Measurements from ENCODE around the gene NEK6. TPM values are rescaled to one million over a fixed set of nuclear protein-coding genes. Genes with fewer than 3 reads are reported as not detected.

The NEK6 gene
- total RNA-seq, 1 experiment from 2014 or later: 66.6 TPM

- Mint-ChIP-seq H3K4me1 (ENCODE audit: low read depth, unreplicated experiment) (no peaks in the 10 kb centered on the region), H3K9me3 (ENCODE audit: unreplicated experiment) (no peaks in the 10 kb centered on the region), H3K27me3 (ENCODE audit: insufficient read depth, unreplicated experiment) (no peaks in the 10 kb centered on the region), H3K36me3 (ENCODE audit: insufficient read depth, unreplicated experiment) (peaks cover 95% of the 10 kb centered on the region), H3K27ac (ENCODE audit: unreplicated experiment) (peak overlapping the region; percentile 12), H3K4me3 (ENCODE audit: unreplicated experiment) (no peak overlapping the region)
- H3K9me3 ChIP-seq: no peaks in the 10 kb centered on the region
- peaks cover 12% of the 10 kb centered on the region for H3K36me3 ChIP-seq (ENCODE audit: control insufficient read depth, insufficient read depth, low read length)
- CTCF ChIA-PET: no interaction called here
- H3K27me3 ChIP-seq (replicated peaks; ENCODE audit: control insufficient read depth, insufficient read depth, low read length): no peaks in the 10 kb centered on the region
- no peaks in the 10 kb centered on the region for H3K4me1 ChIP-seq
- no TSS peak for BruUV-seq (replicated peaks)
- intact Hi-C loops (cut with micrococcal nuclease; ENCODE audit: unreplicated experiment): no loop called here
- no peak overlapping the region for H3K4me3 ChIP-seq (ENCODE audit: low read depth, low read length)
- TF ChIP-seq CTCF (IDR thresholded peaks at IDR 0.05; ENCODE audit: insufficient read depth in 1 of 2, low read depth in 1 of 2, low read length in 1 of 2, severe bottlenecking in 1 of 2, unreplicated experiment in 1 of 2): no peak
- peak in 1 of 2 experiments; percentile 28 for DNase-seq
- POLR2A ChIA-PET: no interaction called here
Observed at GRCh38 chr9:124351672-124352468, 94.1 kb downstream of the NEK6 start.

- intact Hi-C loops (cut with micrococcal nuclease; ENCODE audit: unreplicated experiment): no loop called here
- no peaks in the 10 kb centered on the region for H3K9me3 Mint-ChIP-seq (ENCODE audit: unreplicated experiment)
- no TSS peak for BruUV-seq (replicated peaks)
- no peaks in the 10 kb centered on the region for H3K27me3 Mint-ChIP-seq (ENCODE audit: insufficient read depth, unreplicated experiment)
- H3K27me3 ChIP-seq (replicated peaks; ENCODE audit: control insufficient read depth, insufficient read depth, low read length): no peaks in the 10 kb centered on the region
- CTCF ChIA-PET: no interaction called here
- no peak overlapping the region for H3K27ac Mint-ChIP-seq (ENCODE audit: unreplicated experiment)
- peaks cover 12% of the 10 kb centered on the region for H3K36me3 ChIP-seq (ENCODE audit: control insufficient read depth, insufficient read depth, low read length)
- H3K4me1 ChIP-seq: no peaks in the 10 kb centered on the region
- no peak for TF ChIP-seq CTCF (IDR thresholded peaks at IDR 0.05; ENCODE audit: insufficient read depth in 1 of 2, low read depth in 1 of 2, low read length in 1 of 2, severe bottlenecking in 1 of 2, unreplicated experiment in 1 of 2)
- no peaks in the 10 kb centered on the region for H3K9me3 ChIP-seq
- no peak overlapping the region for H3K4me3 ChIP-seq (ENCODE audit: low read depth, low read length)
- POLR2A ChIA-PET: no interaction called here
- no peak overlapping the region for H3K4me3 Mint-ChIP-seq (ENCODE audit: unreplicated experiment)
- no peaks in the 10 kb centered on the region for H3K4me1 Mint-ChIP-seq (ENCODE audit: low read depth, unreplicated experiment)
- peak in 1 of 2 experiments; percentile 17 for DNase-seq
- peaks cover 95% of the 10 kb centered on the region for H3K36me3 Mint-ChIP-seq (ENCODE audit: insufficient read depth, unreplicated experiment)
Observed at GRCh38 chr9:124352616-124353015, 94.9 kb downstream of the NEK6 start.

GRCh38 chr9:124353166-124353768, 95.5 kb downstream of the NEK6 start:
- Mint-ChIP-seq H3K27me3 (ENCODE audit: insufficient read depth, unreplicated experiment) (no peaks in the 10 kb centered on the region), H3K36me3 (ENCODE audit: insufficient read depth, unreplicated experiment) (peaks cover 90% of the 10 kb centered on the region), H3K9me3 (ENCODE audit: unreplicated experiment) (no peaks in the 10 kb centered on the region), H3K27ac (ENCODE audit: unreplicated experiment) (no peak overlapping the region), H3K4me1 (ENCODE audit: low read depth, unreplicated experiment) (no peaks in the 10 kb centered on the region), H3K4me3 (ENCODE audit: unreplicated experiment) (no peak overlapping the region)
- Histone ChIP-seq H3K9me3 (no peaks in the 10 kb centered on the region), H3K4me3 (ENCODE audit: low read depth, low read length) (no peak overlapping the region), H3K36me3 (ENCODE audit: control insufficient read depth, insufficient read depth, low read length) (peaks cover 12% of the 10 kb centered on the region), H3K4me1 (no peaks in the 10 kb centered on the region), H3K27me3 (replicated peaks; ENCODE audit: control insufficient read depth, insufficient read depth, low read length) (no peaks in the 10 kb centered on the region)
- no peak for TF ChIP-seq CTCF (IDR thresholded peaks at IDR 0.05; ENCODE audit: insufficient read depth in 1 of 2, low read depth in 1 of 2, low read length in 1 of 2, severe bottlenecking in 1 of 2, unreplicated experiment in 1 of 2)
- ChIA-PET CTCF (no interaction called here), POLR2A (no interaction called here)
- BruUV-seq (replicated peaks): no TSS peak
- DNase-seq: peak in 1 of 2 experiments; percentile 17
- intact Hi-C loops (cut with micrococcal nuclease; ENCODE audit: unreplicated experiment): no loop called here

Measured in Caco-2 (cell line).